Measurements from ENCODE around the gene CYTL1.
"Not testable (repeated sequence)": the region's sequence is repeated elsewhere in the genome, so short reads cannot be mapped to it uniquely, and the experiment has no call there.

Gene CYTL1

DNA sequence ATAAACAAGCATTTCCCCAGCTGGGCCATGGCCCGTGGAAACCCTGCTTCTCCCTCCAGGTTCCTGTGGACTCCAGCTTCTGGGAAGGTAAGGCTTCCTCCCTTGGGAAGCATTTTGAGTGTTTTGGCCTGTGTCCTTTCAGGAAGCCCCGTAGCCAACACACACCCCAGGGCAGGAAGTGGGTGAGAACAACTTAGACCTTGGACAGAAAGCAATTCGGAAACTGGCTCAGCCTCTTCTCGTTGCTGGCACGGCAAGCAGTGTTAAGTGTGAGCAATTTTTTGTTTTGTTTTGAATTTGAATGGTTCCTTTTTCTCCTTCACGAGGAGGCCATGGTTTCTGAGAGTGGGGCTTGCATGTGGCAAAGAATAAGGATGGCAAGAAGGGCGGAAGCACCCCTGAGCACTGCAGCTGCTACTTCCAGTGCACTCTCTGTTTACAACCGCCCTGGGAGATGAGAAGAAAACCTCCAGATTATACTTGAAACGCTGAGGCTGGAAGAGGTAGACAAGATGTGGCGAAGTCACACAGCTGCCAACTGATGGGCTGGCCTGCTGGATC lies 14.1 kb upstream of the CYTL1 start:
- DNase-seq (ENCODE audit: low spot score): no peak

DNA sequence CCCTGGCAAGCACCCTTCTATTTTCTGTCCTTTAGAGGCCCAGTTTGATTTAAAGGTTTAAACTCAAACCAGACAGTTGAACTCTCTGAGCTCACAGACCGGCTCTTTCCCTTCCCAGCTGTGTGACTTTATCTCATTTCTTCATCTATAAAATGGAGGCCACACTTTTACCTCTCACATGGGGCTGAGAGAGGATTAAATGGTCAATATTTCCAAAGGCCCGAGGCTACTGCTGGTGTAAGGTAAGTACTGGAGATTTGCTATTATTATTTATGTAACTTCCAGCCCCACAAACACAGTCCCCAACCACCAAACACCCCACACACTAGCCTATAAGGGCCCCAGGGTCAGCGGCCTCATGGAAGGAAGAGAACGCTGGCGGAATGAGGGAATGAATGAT lies 13.6 kb upstream of the CYTL1 start:
- no peak for DNase-seq (ENCODE audit: low spot score)

DNA sequence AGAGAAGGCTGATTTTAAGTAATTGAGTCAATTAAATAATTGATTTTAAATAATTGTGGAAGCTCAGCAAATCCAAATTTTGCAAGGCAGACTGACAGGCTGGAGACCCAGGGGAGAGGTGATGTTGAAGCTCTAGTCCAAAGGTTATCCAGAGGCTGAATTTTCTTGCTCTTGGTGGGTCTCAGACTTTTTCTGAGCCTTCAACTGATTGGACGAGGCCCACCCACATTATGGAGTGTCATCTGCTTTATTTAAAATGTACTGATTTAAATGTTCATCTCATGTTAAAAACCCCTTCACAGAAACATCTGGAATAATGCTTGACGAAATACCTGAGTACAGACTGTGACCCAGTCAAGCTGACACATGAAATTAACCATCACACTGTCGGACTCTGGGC lies 11.7 kb upstream of the CYTL1 start:
- DNase-seq (ENCODE audit: low spot score): no peak

DNA sequence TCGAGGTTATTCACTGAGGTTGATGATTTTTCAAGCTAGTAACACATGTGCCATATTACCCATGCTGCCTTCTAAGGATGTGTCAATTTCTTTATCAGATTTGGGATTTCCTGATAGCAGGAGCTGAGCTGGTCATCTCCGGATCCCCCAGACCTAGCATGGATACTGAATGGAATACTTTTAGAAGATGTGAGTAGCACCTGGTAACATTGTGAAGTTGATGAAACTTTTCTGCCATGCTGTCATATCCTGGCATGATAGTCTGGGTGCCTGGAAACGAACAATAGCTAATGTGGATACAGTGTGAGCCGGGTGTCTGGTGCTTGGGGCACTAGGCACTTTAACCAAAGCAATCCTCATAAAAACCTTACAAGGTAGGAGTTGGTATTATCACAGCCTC lies 11.0 kb upstream of the CYTL1 start:
- DNase-seq (ENCODE audit: low spot score): no peak

DNA sequence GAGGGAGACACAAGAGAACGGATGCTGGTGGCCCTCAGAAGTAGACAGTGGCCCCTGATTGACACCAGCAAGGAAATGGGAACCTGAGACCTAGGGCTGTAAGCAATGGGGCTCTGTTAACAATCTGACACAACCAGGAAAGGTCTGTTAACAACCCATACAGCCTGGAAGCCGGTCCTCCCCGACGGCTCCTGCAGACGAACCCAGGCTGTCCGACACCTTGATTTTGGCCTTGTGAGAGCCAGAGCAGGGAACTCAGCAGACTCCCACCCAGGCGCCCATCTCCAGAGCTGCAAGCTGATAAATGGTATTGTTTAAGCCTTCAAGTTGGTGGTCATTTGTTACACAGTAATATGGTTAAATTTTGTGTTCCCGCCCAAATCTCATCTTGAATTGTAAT lies 10.2 kb upstream of the CYTL1 start:
- DNase-seq (ENCODE audit: low spot score): no peak

DNA sequence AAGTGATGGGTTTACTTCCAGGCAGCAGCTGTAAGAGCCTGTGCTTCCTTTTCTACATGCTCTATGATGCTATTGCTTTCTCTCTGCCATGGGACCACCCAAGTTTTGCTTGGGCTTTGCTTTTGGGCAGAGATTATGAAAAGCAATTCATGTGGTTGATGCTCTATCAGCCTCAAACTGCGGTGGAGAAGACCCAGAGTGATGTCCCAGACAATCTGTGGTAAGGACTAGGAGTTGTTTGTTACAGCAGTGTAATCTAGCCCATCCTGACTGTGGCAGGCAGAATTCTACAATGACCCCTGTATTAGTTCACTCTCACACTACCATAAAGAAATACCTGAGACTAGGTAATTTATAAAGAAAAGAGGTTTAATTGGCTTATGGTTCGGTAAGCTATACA lies 9.2 kb upstream of the CYTL1 start:
- DNase-seq (ENCODE audit: low spot score): no peak

DNA sequence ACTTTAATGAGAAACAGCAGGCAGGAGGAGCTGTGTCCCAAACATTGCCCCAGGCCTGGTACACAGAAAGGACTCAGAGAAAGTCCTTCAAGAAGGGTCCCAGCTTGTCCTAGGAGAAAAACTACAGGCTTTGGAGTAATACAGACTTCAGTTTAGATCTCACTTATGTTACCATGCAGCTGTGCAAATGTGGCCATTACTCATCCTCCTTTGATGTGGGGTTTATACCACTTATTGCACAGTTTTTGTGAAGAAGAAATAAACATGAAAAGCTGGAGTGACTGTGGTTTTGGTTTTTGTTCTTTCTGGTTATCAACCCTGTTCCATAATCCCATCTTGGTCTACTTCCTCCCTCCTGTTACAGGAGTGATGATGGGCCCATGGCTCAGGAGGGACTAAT lies 8.1 kb upstream of the CYTL1 start:
- no peak for DNase-seq (ENCODE audit: low spot score)

DNA sequence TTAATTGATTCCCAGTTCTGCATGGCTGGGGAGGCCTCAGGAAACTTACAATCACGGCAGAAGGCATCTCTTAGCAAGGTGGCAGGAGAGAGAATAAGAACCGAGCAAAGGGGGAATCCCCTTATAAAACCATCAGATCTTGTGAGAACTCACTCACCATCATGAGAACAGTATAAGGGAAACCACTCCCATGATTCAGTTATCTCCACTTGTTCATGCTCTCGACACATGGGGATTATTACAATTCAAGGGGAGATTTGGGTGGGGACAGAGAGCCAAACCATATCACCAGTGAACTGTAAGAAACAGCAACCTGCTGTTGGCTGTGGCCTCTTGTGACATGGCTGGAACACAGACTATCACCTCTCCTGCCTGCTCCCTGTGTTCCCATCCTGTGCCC lies 7.1 kb upstream of the CYTL1 start:
- no peak for DNase-seq (ENCODE audit: low spot score)

DNA sequence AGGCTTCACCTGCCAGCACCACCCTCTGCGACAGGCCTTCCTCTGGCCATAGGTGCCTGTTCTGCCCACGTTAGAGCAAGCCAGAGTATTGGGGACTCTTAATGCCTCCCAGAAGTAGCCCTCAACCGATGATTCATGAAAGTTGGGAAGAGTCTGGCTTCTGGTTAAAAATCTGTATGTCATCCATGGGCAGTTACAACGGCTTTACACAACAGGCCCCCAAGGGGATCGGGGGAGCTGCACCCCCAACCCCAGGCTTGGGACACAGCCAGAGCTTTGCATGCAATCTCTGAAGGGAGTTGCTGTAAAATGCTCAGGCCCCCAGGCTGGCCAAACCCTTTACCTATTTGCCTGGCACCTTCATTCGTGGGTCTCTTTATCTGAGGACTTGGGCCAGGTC lies 5.4 kb upstream of the CYTL1 start:
- DNase-seq (ENCODE audit: low spot score): no peak

DNA sequence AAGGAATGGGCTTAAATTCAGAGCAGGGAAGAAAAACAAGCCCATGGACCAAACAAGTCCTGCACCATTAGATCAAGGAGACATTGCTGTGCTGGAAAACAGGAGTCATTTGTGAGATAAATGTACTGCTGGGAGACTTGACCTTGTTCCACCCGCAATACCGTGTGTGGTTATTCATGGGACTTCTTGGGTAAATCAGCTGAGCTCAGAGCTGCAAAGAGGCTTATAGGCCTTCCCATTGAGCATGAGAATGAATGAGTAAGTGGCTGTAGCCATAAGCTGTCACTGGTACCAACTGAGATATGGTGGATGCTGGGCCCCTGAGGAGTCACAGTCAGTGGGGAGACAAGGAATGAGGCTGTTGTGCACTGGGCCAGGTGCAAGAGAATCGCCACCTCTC lies 2.3 kb upstream of the CYTL1 start:
- no peak for DNase-seq (ENCODE audit: low spot score)

DNA sequence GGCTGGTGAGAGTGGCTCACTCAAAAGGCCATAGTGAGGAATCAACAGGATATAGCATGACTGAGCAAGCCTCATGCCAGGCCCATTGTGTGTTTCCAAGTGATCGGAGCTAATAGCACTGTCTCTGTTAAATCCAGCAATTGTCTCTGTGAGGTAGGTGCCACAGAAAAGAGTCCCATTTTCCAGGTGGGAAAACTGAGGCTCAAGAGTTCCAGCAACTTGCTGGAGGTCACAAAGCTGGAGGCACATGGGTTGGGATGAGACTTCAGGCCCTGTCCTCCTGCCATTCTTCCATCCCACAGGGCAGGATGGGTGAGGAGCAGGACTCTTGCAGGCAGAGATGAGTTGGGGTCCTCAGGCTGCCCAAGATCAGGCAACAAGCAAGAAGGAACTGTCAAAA lies 1.1 kb upstream of the CYTL1 start:
- no peak for DNase-seq (ENCODE audit: low spot score)

DNA sequence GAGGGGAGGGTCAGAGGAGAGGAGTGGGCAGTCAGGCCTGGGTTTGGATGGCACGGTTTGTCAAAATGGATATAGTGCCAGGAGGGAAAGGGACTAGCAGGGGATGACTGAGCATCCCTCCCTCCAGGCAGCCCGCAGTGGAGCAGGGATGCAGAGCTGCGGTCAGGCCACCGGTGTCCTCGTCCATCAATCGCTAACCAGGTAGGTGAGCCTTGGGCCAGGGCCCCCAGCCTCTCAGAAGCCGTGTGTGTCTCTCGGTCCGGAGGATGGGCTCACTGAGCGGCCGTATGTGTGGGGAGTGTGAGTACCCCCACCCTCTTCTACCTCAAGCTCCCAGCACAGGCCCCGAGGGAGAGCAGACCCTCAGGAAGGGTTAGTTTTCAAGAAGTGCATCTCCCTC lies 538 bp upstream of the CYTL1 start:
- no peak for DNase-seq (ENCODE audit: low spot score)

DNA sequence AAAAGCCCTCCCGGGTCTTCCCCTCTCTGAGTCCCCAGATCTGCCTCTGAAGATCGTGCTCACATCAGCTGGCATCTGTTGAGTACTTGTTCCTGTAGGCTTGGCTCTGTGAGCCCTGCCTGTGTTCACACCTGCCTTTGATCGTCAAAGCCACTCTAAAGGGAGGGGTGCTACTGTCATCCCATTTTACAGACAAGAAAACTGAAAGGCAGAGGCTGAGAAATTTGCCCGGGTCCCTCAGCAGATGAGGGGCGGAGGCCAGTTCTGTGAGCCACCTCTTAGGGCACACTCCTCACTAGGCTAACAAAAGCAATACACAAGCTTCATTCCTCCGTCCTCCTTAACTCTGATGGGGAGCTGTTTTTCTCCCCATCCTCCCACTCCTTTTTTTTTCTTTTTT lies 655 bp downstream of the CYTL1 start:
- DNase-seq (ENCODE audit: low spot score): no peak

DNA sequence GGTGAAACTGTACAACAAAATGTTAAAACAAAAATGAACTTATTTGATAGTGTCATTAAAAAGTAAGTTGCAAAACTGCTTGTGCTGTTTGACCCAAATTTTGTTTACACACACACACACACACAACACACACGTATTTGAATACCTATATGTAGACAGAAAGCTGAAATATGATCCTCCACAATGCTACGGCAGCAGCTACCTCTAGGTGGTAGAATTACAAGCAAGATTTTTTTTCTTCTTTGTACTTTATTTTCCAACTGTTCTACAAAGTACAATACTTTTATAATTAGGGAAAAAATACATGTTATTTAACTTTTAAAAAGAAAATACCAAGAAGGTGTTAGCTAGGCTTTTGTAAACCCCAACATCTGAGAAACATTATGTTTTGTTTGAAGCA lies 1.2 kb downstream of the CYTL1 start:
- DNase-seq (ENCODE audit: low spot score): no peak

DNA sequence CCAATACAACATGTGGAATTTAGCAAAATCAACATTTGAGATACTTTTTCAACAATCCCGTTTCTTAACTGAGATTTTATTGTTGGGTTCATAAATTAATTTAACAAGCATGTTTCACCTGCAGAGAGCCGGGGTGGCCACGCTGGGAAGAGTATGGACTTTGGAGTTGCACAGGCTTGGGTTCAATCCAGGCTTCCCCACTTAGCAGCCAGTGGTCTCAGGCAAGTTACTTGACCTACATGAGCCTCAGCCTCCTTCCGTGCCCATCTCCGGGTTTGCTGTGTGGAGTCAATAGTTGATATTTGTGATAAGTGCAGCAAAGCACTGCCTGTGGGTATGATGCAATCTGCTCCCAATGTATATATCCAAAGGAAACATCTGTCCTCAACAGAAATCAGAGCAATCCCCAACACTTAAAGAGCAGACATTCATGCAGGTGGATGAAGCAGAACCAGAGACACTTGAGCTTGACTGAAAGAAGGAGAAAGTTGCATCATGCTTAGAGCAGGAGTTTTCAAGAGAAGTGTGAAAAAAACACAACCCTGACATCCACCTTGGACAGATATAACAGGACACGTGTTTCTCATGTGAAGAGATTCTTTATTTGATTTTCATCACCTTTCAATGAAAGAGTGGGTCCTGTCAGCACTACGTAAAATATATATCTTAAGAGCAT lies 5.1 kb downstream of the CYTL1 start:
- no peak for DNase-seq (ENCODE audit: low spot score)

DNA sequence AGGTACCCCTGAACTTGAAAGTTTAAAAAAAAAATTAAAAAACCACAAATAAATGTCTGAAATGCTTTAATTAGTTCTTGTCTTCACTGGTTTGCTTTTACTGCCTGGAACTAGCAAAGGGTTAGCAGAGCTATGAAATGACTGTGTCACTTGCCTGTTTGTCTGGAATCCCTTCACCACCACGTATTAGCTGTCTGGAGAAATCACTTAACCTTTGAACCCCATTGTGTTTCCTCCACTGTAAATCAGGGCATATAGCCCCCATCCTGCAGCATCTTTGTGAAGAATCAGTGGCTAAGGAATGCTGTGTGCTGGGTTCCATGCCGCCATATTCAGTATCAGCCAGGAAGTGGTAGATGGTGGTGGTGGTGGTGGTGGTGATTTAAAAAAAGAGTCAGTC lies 6.3 kb downstream of the CYTL1 start:
- no peak for DNase-seq (ENCODE audit: low spot score)

DNA sequence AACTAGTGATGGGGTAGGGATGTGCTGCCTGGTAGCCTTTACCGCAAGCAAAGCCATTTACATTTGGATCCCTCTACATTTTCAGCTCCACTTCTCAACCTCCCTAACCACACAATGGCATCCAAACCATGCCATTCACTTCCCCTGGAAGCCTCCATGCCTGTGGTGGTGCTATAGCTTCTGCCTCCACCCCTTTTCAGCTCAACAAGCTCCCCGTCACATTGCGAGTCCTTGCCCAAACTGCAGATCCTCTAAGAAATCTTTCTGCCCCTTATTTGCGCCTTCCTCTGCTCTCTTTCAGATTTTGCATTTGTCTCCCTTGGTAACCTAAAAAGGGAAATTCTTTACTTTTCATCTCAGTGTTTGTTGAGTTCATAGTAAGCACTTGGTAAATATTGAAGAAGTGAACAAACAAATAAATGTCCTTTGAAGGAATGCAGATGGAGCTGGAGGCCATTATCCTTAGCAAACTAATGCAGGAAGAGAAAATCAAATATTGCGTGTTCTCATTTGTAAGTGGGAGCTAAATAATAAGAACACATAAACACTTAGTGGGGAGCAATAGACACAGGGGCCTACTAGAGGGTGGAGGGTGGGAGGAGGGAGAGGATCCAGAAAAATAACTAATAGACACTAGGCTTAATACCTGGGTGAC lies 6.9 kb downstream of the CYTL1 start:
- DNase-seq (ENCODE audit: low spot score): no peak

DNA sequence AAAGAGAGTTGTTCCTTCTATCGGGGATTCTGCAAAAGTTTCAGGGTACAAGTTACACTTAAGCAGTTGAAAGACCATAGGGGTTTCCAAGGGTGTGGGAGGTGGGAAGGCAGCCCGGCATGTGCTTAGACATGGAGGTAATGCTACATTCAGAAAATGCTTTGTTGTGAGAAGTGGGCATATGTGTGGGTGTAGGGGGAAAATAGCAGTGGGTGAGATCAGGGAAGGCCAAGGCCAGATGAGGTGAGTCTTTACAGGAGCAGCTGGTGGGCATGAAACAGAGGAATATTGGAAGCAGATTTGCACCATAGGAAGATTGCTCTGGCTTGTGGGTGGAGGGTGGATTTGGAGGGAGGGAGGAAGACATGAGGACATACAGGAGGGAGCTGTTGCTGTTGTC lies 8.3 kb downstream of the CYTL1 start:
- DNase-seq (ENCODE audit: low spot score): no peak

DNA sequence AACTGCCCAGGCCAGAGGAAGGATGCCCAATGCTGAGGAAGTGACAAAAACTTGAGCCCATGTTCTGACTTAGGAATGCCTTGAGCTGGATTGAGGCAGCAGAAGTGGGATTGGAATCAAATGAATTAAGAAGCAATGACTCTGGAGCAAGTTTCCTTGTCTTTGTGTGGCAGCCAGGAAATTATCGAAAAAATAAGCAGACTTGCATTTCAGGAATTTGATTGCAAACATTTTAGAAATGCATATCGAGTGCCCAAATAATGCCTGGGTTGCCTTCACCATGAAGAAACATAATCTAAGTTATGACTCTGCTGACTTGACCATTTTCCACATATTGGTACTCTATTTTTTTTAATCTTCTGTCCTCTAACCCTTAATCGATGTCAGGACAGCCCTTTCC lies 9.5 kb downstream of the CYTL1 start:
- no peak for DNase-seq (ENCODE audit: low spot score)

DNA sequence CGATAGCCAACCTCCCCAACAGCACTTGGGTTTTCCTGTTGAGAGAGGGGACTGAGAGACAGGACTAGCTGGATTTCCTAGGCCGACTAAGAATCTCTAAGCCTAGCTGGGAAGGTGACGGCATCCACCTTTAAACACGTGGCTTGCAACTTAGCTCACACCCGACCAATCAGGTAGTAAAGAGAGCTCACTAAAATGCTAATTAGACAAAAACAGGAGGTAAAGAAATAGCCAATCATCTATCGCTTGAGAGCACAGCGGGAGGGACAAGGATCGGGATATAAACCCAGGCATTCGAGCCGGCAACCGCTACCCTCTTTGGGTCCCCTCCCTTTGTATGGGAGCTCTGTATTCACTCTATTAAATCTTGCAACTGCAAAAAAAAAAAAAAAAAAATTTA lies 12.3 kb downstream of the CYTL1 start:
- DNase-seq (ENCODE audit: low spot score): not testable (repeated sequence)

DNA sequence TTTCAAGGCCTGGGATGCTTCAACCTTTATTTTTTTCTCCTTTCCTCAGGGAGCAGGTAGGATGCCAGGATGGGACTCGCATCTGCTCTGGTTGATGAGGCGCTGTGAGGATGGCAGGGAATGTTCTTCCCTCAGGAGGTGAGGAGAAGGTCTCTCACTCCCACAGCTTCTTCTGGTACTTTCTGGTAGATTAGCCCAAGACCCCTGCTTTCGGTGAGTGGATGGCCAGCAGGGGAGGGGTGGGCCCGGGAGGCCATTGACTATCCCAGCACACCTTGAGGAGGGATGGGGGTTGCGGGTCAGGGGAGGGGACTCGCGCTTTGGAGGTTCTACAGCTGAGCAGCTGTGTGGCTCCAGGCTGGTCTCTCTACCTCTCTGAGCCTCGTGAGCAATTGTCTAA lies 14.8 kb downstream of the CYTL1 start:
- no peak for DNase-seq (ENCODE audit: low spot score)

DNA sequence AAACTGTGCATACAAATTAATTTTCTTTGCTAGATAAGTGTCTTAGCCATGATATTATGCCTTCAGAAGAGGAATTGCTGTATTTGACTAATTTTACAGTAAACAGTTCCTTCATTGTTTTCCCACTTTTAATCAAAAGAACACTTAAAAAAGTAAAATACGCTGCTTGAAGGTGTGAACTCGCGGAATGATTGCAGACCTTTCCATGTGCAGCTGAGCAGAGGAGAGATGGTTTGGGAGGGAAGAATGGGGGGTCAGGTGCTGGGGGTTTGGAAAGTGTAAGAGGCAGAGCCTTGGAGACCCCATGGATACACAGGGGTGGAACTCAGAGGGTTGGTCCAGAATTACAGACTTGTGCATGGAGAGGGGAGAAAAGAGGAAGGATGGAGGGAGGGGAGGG lies 15.3 kb downstream of the CYTL1 start:
- no peak for DNase-seq (ENCODE audit: low spot score)

DNA sequence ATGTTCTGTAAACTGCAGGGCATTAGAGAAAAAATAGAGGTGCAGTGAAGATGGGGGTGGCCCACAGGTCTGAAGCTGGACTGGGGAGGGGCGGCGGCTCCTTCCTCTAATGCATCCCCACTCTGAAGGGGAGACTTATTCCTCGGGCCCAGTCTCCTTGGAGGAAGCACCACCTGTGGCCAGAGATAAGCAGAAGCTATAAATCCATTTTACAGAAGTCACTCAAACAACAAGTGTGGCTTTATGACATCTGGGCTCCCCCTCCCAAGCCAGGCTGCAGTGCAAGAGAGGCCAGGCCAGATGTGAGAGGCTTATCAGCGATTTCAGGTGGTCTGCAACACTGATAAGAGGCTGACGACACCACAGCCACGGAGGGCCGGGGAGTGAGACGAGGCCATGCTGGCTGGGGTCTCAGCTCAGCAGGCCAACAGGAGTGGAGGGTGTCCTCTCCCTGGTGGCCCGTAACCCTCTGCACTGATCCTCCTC lies 15.8 kb downstream of the CYTL1 start:
- DNase-seq (ENCODE audit: low spot score): no peak

DNA sequence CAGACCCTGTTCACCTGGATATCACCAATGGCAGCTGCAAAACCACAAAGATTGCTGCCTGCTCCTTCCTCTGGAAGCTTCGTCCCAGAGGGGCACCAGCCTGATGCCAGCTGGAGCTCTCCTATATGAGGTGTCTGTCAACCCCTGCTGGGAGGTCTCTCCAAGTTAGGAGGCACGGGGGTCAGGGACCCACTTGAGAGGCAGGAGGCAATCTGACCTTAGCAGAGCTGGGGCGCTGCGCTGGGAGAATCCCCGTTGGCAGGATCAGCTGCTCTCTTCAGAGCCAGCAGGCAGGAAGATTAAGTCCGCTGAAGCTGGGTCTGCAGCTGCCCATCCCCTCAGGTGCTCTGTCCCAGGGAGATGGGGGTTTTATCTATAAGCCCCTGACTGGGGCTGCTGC lies 17.6 kb downstream of the CYTL1 start:
- not testable (repeated sequence) for DNase-seq (ENCODE audit: low spot score)

Measured in activated CD4-positive, alpha-beta T cell treated with anti-CD3 and anti-CD28 coated beads, Interleukin-2, Interleukin-4, amounts not matched to agents 100 ng/mL and 50 ng/mL, durations not matched to agents 16 hours and 8 hours (primary cell).